ENCODE results near the gene ZNF362.

- TF ChIP-seq CTCF (conservative IDR thresholded peaks at IDR 0.05; ENCODE audit: low read depth, low read length) (no peak), EZH2 (IDR thresholded peaks at IDR 0.05; ENCODE audit: low read length, unreplicated experiment) (no peak), EZH2phosphoT487 (IDR thresholded peaks at IDR 0.05; ENCODE audit: borderline replicate concordance, low read length) (no peak)
These were observed 13.6 kb upstream of the ZNF362 start for GRCh38 chr1:33242652-33243051.
